CD14-positive monocyte (primary cell): ENCODE measurements around the gene BCAN. TPM values are rescaled to one million over a fixed set of nuclear protein-coding genes. Genes with fewer than 3 reads are reported as not detected.

Experiments used
- DNase-seq, 3 donors: peaks; one replicate each; pipeline ENCODE4 v3.0.0-alpha.2; 2011 to 2022
- H2AFZ ChIP-seq: 2 replicates; pipeline ENCODE4 v1.6.0; 2012; ENCODE audit warnings: mild to moderate bottlenecking, low read depth, low read length, inconsistent platforms; ENCODE audit not compliant: insufficient read depth, poor library complexity, severe bottlenecking
- H3K27ac ChIP-seq, 2 donors: 1 replicate in 1 of 2; 2 replicates in 1 of 2; pipeline ENCODE4 v1.5.1; 2012 to 2013; ENCODE audit warnings: low read length in 2 of 2, control low read depth in 1 of 2, inconsistent platforms in 1 of 2, low read depth in 1 of 2, mild to moderate bottlenecking in 1 of 2
- H3K27me3 ChIP-seq, 2 donors: one replicate each; pipeline versions ENCODE4 v1.6.0 to v1.6.1; 2011 to 2013; ENCODE audit warnings: low read length in 2 of 2; ENCODE audit not compliant: control insufficient read depth in 2 of 2, insufficient read depth in 2 of 2
- H3K36me3 ChIP-seq, 2 donors: replicated peaks in 1 of 2; 1 replicate in 1 of 2; 2 replicates in 1 of 2; pipeline versions ENCODE4 v1.5.1 to v1.6.1; 2012 to 2013; ENCODE audit warnings: low read length in 2 of 2, control low read depth in 1 of 2, inconsistent platforms in 1 of 2, mild to moderate bottlenecking in 1 of 2; ENCODE audit not compliant: insufficient read depth in 2 of 2, control insufficient read depth in 1 of 2
- H3K4me1 ChIP-seq, 2 donors: 1 replicate in 1 of 2; 2 replicates in 1 of 2; pipeline versions ENCODE4 v1.5.1 to v1.6.1; 2012 to 2013; ENCODE audit warnings: low read length in 2 of 2, control low read depth in 1 of 2, inconsistent platforms in 1 of 2, mild to moderate bottlenecking in 1 of 2, moderate library complexity in 1 of 2; ENCODE audit not compliant: insufficient read depth in 2 of 2, control insufficient read depth in 1 of 2
- H3K4me2 ChIP-seq: replicated peaks from 2 replicates; pipeline ENCODE3; 2012; ENCODE audit warnings: low read length, moderate library complexity, mild to moderate bottlenecking; ENCODE audit not compliant: poor library complexity, severe bottlenecking; ENCODE audit errors: extremely low read depth
- H3K4me3 ChIP-seq, 3 experiments: fragments of 200-600 bp in 1 of 3; sonication (generic) in 1 of 3; replicated peaks in 1 of 3; 1 replicate in 2 of 3; 2 replicates in 1 of 3; pipeline ENCODE4 v1.5.1; 2011 to 2013; ENCODE audit warnings: low read length in 3 of 3, mild to moderate bottlenecking in 3 of 3, control low read depth in 2 of 3, low read depth in 2 of 3, inconsistent platforms in 1 of 3, moderate library complexity in 1 of 3
- H3K79me2 ChIP-seq: 2 replicates; pipeline ENCODE4 v1.6.0; 2012; ENCODE audit warnings: mild to moderate bottlenecking, control low read depth, inconsistent platforms, low read length, moderate library complexity; ENCODE audit not compliant: insufficient read depth
- H3K9ac ChIP-seq: 2 replicates; pipeline ENCODE4 v1.6.0; 2017; ENCODE audit warnings: low read length, mild to moderate bottlenecking; ENCODE audit not compliant: insufficient read depth, poor library complexity, severe bottlenecking
- H3K9me3 ChIP-seq, 2 donors: replicated peaks in 1 of 2; 1 replicate in 1 of 2; 2 replicates in 1 of 2; pipeline versions ENCODE4 v1.5.1 to v1.6.1; 2012 to 2013; ENCODE audit warnings: low read length in 2 of 2, control low read depth in 1 of 2; ENCODE audit not compliant: control insufficient read depth in 1 of 2, insufficient read depth in 1 of 2
- H4K20me1 ChIP-seq: 2 replicates; pipeline ENCODE4 v1.6.0; 2012; ENCODE audit warnings: mild to moderate bottlenecking, low read length, control low read depth, moderate library complexity; ENCODE audit not compliant: insufficient read depth
- H3K27ac Mint-ChIP-seq, 7 donors: one replicate each; pipeline ENCODE4 v1.8.0; 2020; ENCODE audit warnings: mild to moderate bottlenecking in 7 of 7, mixed read lengths in 7 of 7, moderate library complexity in 6 of 7, inconsistent platforms in 2 of 7
- H3K27me3 Mint-ChIP-seq, 3 donors: one replicate each; pipeline ENCODE4 v1.8.0; 2021 to 2022; ENCODE audit warnings: low read depth in 3 of 3, mild to moderate bottlenecking in 3 of 3, mixed read lengths in 3 of 3, moderate library complexity in 3 of 3, inconsistent platforms in 1 of 3
- H3K36me3 Mint-ChIP-seq, 2 donors: one replicate each; pipeline ENCODE4 v1.8.0; 2020; ENCODE audit warnings: mixed read lengths in 2 of 2, inconsistent platforms in 1 of 2, mild to moderate bottlenecking in 1 of 2
- H3K4me1 Mint-ChIP-seq: one replicate; pipeline ENCODE4 v1.8.0; 2020; ENCODE audit warnings: mild to moderate bottlenecking, mixed read lengths
- H3K4me3 Mint-ChIP-seq, 2 donors: one replicate each; pipeline ENCODE4 v1.8.0; 2020; ENCODE audit warnings: mild to moderate bottlenecking in 2 of 2, mixed read lengths in 2 of 2, moderate library complexity in 1 of 2
- H3K9me3 Mint-ChIP-seq, 7 donors: one replicate each; pipeline ENCODE4 v1.8.0; 2020 to 2022; ENCODE audit warnings: mixed read lengths in 7 of 7, mild to moderate bottlenecking in 6 of 7, moderate library complexity in 6 of 7, inconsistent platforms in 2 of 7
- CTCF ChIP-seq: fragments of 200-600 bp; IDR thresholded peaks from one replicate; pipeline ENCODE4 v1.8.0; 2022; ENCODE audit warnings: antibody characterized with exemption, mild to moderate bottlenecking
- WGBS: methylation state at CpG from one replicate; pipeline ENCODE4 v1.1.5; 2013; ENCODE audit warnings: missing lambda C conversion rate; ENCODE audit not compliant: insufficient coverage; 5-methylcytosine and 5-hydroxymethylcytosine counted together
- intact Hi-C, 2 donors: fragments of 100-400 bp; cut with micrococcal nuclease; formaldehyde crosslinking; loops; one replicate each; pipeline versions ENCODE4 v1.15.0 to v1.15.1; 2023
- polyA plus RNA-seq, 3 donors: library from polyadenylated mRNA; depleted of rRNA in 1 of 3; unstranded in 2 of 3; stranded (reverse) in 1 of 3; fragments of 300-500 nt in 2 of 3; fragments of >200 nt in 1 of 3; fragmentation: Illumina TruSeq in 2 of 3; gene quantifications; 1 replicate in 2 of 3; 2 replicates in 1 of 3; pipeline ENCODE4 v1.2.3, GENCODE V29; 2012 to 2021

BCAN gene
- polyA plus RNA-seq, 3 donors: not detected

GRCh38 chr1:156658496-156658895 is 16.6 kb downstream of the BCAN start:
- Histone ChIP-seq H3K4me2 (no peak overlapping the region), H3K36me3 (no peaks in the 10 kb centered on the region), H3K9ac (no peak overlapping the region), H3K4me1 (peaks cover 60 to 63% of the 10 kb centered on the region in 2 donors), H4K20me1 (no peaks in the 10 kb centered on the region), H3K79me2 (no peaks in the 10 kb centered on the region), H3K9me3 (peaks cover 0 to 15% of the 10 kb centered on the region in 2 donors), H3K4me3 (no peak overlapping the region), H3K27ac (no peak overlapping the region), H2AFZ (no peak overlapping the region), H3K27me3 (peaks cover 29 to 53% of the 10 kb centered on the region in 2 donors)
- peaks cover 0 to 18% (median 7%) of the 10 kb centered on the region in 7 donors for H3K9me3 Mint-ChIP-seq
- H3K36me3 Mint-ChIP-seq: peaks cover 0 to 3% of the 10 kb centered on the region in 2 donors
- H3K27me3 Mint-ChIP-seq: peaks cover 48 to 61% (median 57%) of the 10 kb centered on the region in 3 donors
- peak overlapping the region in 1 of 2 donors; percentile 88 for H3K4me3 Mint-ChIP-seq
- intact Hi-C loops: no loop called here
- DNase-seq: no peak
- peak overlapping the region in 2 of 7 donors; percentile 30 to 70 for H3K27ac Mint-ChIP-seq
- whole genome bisulfite sequencing: 96% methylated on average over 14 of the region's 14 CpGs
- H3K4me1 Mint-ChIP-seq: peaks cover 60% of the 10 kb centered on the region
- no peak for TF ChIP-seq CTCF

- H3K79me2 ChIP-seq: no peaks in the 10 kb centered on the region
- no peak for TF ChIP-seq CTCF
- Mint-ChIP-seq H3K27me3 (peaks cover 48 to 61% (median 52%) of the 10 kb centered on the region in 3 donors), H3K36me3 (peaks cover 0 to 3% of the 10 kb centered on the region in 2 donors), H3K27ac (peak overlapping the region in 4 of 7 donors; percentile 26 to 71 (median 50)), H3K4me3 (peak overlapping the region in 1 of 2 donors; percentile 74), H3K4me1 (peaks cover 64% of the 10 kb centered on the region), H3K9me3 (peaks cover 0 to 18% (median 7%) of the 10 kb centered on the region in 7 donors)
- H3K4me2 ChIP-seq: peak overlapping the region; percentile 45
- peaks cover 0 to 15% of the 10 kb centered on the region in 2 donors for H3K9me3 ChIP-seq
- H3K4me1 ChIP-seq: peaks cover 62 to 69% of the 10 kb centered on the region in 2 donors
- WGBS: 75% methylated on average over 6 of the region's 10 CpGs
- no peaks in the 10 kb centered on the region for H4K20me1 ChIP-seq
- no peak overlapping the region for H3K27ac ChIP-seq
- no peak overlapping the region for H2AFZ ChIP-seq
- no peak overlapping the region for H3K4me3 ChIP-seq
- peaks cover 27 to 50% of the 10 kb centered on the region in 2 donors for H3K27me3 ChIP-seq
- no peak overlapping the region for H3K9ac ChIP-seq
- DNase-seq: no peak
- intact Hi-C loops: no loop called here
- H3K36me3 ChIP-seq: no peaks in the 10 kb centered on the region
These were observed 17.1 kb downstream of the BCAN start for GRCh38 chr1:156658945-156659574.
